Stimulated activated CD4-positive, alpha-beta T cell treated with anti-CD3 and anti-CD28 coated beads, Interleukin-12 subunit alpha, Interleukin-12 subunit beta, amount 100 ng/mL, for 48 hours (primary cell): ENCODE results near the gene ARPP21.
"Not testable (repeated sequence)": the region's sequence is repeated elsewhere in the genome, so short reads cannot be mapped to it uniquely, and the experiment has no call there.

Source experiments
- DNase-seq, 3 donors: peaks; one replicate each; pipeline ENCODE4 v3.0.0-alpha.2; 2020; ENCODE audit warnings: low read depth in 2 of 3, low spot score in 1 of 3

The ARPP21 gene

DNA sequence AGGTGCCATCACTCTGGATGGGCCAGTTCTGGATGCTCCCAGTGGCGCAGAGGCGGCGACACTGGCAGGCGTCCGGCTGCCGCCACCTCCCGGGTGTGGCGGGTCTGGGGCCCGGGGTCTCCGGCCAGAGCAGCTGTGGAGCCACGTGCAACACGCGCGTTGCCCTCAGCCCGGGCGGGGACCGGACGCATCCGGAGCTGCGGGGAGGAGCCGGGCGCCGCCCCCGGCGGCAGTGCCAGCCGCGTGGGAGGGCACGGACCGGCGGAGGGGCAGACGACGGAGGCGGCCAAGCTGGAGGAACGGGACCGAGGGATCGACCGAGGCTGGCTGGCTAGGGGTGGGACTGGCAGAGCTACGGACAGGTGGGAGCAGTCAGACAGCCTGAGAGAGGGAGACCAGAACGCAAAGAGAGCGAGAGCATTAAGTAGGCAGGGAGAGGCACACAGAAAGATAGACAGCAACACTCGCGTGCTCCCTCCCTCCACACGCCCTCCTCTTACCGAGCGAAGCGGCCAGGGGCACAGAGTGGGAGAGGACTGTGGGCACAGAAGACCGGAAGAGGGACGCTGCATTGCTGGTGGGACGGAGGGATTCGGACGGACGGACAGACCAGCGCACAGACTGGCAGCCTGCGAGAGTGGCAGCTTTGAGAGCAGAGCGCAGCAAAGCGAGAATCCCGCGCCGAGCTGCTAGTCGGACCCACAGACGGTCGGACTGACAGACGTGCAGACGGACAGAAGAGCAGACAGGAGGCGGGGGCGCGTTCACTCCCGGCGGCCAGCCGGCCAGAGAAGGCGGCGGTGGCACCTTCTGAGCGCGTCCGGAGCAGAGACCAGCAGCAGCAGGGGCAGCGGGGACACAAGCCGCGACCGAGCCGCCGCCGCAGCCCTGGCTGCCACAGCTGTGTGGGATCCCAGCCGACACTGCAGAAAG is at the start of gene ARPP21:
Gene ARPP21 (plus strand): TSS at position 272 of the 933 bp plus-strand sequence. CDS start 42,227 bp downstream, outside the sequence.
- no peak for DNase-seq

DNA sequence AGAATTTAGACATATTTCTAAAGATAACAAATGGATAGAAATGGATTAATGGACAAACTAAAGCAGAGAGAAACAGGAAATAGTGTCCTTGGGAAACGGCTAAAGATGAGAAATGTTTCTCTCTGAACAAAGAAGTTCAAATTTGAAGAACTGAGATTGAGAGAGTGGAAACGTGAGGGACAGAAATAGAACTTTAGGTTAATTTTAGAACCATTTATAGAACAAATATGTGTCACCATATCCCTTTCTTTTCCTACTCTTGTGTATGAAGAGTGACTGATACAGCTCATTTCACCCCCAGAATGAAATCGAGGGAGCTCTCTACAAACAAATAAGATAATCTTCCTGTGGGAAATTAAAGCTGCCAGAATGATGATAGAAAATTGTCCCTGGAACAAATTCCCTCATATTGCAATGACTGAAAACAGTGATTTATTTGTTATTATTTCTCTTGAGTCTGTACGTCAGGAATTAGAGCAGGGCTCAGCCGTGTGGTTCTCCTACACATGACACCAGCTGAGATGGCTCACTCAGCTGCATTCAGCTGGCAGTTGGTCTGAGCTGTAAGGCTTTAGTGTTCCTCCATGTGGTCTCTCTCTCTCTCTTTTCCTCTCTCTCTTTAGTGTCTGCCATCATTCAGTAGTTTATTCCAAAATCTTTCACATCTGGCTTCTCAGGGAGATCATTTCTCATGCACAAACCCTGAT is 46.6 kb upstream of the ARPP21 start:
- no peak for DNase-seq

DNA sequence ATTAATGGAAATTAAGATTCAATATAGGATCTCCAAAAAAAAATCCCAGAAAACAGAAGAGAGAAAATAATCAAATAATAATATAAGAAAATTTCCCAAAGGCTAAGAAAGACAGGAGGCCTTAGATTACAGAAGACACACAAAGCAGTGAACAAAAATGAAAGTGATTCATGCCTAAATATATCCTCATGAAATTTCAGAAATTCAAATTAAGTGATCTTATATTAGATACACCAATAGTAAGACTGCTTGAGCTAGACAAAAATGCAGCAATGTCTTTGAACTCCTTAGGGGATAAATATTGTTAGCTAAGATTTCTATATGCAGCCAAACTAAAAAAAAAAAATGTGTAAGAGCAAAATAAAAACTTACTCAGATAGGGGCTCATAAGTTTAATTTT is 44.6 kb upstream of the ARPP21 start:
- no peak for DNase-seq

DNA sequence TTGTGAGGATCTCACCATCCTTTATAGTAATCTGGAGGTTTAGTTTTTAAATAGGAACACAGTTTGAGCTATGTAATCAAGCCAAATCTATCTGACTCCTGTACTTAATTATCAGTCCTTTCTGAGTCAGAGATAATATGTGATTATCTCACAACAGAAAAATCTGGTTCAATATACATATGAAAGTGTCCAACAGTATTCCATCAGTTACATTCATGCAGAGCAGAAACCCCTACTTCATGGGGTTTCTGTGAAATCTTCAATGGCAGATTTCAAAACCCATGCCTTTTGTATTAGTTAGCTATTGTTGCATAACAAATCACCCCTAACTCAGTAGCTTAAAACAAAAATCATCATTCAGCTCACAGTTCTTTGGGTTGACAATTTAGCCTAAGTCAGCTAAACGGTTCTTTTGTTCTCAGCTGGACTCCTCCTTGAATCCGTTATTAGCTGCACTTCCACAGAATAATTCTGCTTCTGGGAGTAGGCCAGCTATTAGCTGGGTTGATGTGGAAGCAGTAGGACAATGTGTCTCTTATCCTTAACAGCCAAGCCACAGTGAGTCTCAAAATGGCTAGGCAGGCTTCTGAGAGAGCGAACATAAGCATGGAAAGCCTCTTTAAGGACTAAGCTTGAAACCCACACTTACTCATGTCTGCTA is 42.9 kb upstream of the ARPP21 start:
- DNase-seq = no peak

DNA sequence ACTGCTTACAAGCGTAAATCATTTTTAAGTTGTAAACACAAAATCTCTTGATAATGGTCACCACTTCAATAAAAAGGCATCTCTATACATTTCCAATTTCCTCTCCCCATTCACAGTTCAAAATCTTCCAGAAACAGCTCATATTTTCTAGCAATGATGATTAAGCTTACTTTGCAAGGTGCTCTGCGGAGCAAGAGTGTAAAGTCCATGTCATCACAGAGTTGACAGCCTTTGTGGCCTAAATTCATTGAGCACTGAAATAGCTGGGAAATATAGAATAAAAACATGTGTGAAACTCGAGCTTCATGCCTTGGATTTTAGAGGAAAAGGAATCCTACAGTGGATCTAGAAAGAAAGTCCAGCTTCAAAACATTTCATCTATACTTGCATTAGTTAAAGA is 41.8 kb upstream of the ARPP21 start:
- no peak for DNase-seq

DNA sequence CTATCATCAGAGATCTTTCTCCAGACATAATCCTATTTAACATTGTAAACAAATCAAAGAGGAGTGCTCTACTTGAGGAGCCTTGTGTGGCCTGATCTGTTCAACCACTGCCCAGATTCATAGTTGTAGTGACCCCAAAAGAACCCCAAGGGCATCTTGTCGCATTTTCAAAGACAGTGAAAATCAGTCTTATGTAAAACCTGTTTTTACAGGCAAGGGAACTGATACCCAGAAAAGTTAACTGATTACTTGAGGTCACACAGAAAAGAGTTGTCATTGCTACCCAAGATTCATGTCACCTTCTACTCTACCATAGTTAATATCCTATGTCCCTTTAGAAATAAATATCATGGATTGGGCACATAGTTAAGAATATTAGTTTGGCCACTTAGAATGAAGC is 40.5 kb upstream of the ARPP21 start:
- DNase-seq = no peak

DNA sequence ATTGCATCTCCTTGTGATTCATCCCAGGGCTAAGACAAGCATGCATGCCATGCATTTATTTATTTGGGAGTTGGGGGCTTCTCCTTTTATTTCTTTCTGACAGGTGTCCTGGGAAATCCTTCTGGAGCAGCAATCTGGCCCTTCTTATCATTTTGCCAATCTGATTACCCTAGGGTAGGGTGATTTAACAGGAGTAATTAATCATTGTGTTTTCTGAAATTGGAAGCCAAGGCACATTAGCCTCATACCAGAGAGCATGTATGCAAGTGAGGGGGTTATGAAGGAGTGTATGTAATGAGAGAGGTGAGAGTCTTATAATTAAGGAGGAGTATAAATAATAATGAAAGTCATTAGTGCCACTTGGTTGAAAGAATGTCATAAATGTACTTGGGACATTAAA is 37.4 kb upstream of the ARPP21 start:
- DNase-seq = no peak

DNA sequence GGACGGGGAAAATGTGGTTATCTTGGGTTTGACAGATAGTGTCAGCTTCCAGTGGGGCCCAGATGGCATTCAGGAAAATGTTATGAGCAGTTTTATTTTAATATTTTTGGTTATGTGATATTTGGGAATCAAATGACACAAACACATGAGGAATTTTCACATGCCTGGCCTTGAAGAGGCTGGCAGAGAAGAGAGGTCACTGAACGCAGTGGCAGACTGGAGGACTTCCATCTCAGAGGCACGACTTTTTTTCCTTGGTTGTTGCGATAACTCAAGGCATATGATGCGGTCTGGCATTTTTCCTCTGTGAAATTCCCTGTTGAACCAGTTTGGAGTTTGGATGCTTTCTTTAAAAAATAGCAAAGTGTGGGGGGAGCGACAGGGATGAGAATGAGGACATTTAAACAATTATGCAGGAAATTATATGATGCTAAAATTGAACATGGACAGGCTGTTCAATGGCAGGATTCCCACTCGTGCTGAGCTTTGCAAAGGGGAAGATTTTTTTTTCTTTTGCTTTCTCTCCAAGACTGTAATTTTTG is 36.9 kb upstream of the ARPP21 start:
- no peak for DNase-seq

DNA sequence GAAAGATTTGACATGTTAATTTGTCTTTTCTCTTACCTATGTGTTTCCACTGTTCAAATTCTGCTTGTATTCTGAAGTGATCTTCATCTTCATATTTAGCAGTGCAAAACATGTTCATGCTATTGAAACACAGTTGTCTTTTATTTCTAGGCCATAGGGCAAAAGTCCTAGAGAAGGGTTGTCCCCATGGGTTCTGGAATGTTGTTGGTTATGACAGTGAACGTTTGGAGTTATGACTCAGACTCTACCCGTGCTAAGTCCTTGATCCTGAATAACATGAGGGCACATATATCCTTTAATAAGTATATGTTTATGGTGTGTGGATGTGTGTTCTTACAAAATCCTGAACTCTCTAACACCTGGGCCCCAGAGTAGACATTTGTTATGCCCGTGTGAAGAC is 23.0 kb upstream of the ARPP21 start:
- no peak for DNase-seq

DNA sequence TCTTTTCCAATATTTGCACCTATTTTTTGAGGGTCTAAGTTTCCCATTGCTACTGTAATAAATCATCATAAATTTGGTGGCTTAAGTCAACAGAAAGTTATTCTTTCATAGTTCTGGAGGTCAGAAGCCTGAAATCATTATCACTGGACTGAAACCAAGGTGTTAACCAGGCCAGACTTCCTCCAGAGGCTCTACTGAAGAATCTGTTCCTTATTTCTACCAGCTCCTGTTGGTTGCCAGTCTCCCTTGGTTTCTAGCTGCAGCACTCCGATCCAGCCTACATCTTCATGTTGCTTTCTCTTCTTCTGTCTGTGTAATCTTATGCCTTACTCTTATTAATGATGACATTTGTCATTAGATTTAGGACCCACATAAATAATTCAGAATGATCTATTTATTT is 22.0 kb upstream of the ARPP21 start:
- DNase-seq = no peak

DNA sequence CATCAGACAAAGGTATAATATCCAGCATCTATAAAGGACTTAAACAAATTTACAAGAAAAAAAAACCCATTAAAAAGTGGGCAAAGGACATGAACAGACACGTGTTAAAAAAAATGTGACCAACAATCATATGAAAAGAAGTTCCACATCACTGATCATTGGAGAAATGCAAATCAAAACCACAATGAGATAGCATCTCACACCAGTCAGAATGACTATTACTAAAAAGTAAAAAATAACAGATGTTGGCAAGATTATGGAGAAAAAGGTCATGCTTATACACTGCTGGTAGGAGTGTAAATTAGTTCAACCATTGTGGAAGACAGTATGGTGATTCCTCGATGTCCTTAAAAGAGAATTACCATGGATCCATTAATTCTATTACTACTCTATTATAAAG is 19.1 kb upstream of the ARPP21 start:
- DNase-seq = not testable (repeated sequence)

DNA sequence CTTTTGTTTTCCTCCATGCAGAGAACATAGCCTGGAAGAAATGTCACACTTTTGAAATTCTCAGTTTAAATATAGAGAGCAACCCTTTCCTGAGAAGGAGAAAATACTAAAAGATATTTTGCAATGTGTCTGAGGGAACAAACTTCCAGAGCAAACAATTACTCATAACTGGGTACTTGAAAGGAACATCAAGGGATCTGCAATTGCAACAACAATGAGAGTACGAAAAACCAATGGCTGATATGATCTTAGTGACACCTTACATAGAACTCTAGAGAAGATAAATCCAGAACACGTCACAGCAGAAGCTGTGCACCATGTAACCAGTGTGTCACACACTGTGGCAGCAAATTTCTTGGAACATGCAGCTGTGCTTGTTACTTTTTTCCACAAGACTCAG is 14.6 kb upstream of the ARPP21 start:
- no peak for DNase-seq

DNA sequence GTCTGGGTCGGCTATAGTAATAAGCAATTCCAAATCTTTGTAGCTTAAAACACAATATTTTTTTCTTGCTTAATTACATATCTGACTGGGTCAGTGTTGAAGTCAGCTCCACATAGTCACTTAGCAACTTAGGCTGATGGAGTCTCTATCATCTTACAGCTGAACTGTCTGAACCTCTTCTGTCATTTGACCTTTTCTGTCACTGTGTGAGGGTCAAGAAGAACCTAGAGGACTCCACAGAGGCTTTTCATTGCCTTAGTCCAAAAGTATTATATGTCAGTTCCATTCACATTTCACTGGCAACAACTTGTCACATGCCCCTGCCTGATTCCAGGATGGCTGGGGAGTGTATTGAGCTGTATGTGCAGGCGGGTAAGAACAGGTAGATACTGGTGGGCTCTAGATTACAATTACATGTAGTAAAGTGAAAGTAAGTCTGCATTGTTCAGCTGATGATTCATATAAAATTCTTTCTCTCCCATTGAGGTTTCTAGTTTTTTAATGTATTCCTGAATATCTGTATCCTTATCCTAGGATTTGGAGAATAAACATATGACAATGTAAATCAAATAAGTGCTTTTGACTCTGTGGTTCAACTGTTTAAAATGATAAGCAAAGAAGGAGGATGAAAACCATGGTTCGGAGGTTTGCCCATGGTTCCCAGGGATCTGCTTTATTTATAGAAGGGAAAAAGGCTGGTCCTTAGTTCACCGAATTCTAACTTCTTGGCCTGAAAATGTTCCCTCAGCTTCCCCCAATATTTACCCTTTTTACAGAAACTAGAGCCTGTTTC is 5.8 kb upstream of the ARPP21 start:
- DNase-seq = no peak

DNA sequence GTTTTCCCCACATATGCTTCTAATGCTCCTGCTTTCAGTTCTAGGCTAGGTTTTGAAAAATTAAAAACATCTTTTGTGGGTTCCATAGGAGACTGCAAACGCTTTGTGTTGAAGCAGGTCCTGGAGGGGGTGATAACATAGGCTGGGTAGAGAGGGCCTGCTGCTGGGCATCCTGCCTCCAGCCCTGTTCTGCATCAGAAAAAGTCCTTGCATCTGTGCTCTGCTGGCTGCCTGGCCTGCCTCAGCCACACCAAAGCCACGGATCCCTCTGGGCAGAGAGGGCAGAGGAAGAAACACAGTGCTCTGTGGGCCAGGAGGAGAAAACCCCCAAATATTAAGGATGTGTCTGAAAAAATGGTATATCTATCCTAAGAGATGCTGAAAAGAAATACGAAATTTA is 3.9 kb upstream of the ARPP21 start:
- DNase-seq = no peak

DNA sequence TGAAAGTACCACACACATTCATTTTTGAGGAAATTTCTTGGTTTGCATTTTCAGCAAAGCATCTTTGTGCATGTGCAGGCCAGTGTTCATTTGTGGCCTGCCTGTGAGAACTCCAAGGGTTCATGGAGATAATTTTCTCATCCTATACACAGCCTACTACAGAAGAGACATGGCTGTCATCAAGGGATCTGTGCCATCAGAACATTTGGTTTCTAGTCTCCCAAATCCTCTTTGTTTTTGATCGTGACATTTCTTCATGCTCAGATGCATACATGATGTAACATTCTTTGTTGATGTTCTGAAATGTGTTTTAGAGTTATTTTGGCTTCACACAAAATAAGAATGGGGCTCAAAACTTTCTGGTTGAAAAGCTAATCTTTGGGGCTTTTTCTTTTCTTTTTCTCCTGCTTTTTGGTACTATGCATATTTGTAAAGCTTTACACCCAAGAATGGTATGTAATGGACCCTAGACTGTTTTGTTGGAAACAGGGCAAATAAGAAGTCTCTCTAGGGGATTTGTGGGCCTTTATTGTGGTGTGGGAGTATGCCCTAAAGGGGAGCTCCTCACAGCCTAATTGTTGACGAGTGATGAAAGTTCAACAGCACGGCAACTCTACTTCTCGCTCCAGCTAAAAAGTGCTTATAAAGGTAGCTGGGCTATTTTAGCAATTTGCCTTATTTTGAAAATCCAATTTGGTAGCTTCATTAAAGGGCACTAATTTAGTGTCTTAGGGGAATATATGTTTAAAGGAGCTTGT is 3.2 kb upstream of the ARPP21 start:
- no peak for DNase-seq

DNA sequence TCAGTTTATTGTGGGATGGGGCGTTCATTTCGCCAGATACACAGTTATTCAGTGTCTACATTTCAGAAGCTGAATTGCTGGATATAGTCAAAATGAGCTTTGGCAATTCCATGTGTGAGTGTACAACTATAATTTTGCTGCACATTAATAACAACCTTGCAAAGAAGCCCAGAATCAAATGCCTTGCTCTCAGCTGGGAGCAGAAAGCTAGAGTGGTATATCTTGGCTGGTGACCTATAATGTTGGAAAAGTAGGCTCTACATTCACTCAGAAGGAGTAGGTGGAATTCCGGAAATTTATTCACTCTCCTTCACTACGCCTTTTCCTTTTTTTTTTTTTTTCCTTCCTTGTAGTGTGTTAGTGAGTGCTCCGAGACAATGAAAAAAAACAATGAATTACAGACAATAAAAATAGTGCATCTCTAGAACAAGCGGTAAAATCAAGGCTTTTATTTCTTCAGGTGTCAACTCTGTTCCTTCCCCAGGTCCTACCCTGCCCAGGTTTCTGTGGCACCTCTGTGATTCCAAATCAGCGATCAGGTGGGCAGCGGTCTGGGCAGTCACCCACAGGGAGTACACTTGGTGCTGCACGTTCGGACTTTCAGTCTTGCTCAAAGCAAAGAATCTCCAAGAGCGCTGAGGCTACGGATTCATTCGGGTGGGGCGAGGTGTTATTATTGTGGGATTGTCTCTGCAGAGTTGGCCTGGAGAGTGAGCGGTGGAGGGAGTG is 910 bp upstream of the ARPP21 start:
- DNase-seq = no peak

DNA sequence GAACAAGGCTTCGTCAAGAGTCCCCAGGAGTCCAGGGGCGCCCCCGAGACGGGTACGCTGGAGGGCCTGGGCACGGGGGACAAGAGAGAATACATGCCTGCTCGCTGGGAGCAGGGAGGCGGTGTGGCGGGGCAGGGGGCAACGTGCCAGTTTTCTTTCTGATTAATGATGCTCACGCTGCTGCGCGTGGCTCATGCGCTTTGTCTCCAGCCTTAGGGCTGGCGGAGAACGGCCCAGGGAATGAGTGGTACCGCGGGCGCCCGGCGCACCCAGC is 408 bp upstream of the ARPP21 start:
- DNase-seq = no peak

DNA sequence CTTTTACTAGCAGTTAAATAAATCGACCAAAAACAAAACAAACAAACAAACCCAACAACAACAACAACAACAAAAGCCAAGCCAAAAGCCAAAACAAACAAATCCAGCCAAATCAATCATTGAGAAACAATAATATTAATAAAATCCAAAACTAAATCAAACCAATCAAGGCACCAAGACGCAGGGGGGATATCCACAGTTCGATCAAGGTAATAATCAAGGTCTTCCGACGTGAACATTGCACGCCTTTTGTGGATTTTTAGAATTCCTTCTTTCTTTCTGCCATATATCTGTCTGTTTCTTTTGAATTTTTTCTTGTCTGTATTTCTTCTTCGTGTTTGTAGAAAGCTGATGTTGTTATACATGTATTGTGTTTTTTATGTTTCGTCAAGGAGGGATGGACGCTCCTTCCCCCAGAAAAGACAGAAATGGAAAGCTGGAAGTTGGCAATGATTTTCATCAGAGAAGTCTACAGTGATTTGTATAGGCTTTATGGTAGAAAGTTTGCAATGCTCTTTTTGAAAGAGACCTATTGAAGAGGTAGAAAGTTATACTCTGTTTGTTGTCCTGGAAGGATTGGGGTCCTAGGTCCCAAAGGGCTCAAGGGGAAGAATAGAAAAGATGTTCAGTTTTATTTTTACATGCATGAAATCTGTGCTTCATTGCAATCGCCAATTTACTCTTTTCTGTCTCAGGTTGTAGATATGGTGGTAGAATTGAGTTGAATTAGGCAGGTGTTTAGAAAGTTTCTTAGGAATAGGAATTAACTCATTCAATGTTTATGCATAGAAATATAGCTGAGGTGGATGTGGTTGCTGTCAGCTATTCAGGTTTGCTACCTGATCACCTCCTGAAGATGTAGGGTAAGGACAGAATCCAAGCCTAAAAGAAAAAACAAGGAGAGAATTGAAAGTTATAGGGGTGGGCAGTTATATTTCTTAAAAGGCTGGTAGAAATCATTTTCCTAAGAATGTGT is 1.2 kb downstream of the ARPP21 start:
- DNase-seq = no peak

DNA sequence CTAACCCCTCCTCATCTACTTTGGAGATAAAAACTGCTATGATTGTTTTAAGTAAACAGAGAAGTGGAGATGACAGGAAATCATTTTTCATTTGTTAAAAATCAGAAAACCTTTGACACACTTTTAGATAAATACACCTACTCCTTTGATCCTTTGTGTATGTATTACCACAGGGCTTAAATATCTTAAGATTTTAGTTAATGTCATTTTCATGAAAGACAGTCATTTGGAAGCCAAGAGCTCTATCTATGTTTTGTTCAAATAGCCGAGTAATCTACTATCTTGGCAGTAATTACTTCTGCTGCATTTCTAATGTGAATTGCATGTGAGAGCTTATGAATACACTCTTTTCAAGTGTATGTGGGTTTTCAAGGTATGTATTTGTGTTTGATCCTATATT is 2.0 kb downstream of the ARPP21 start:
- no peak for DNase-seq
